PFSK-1 (cell line): ENCODE results near the gene FSHR.

Source experiments
- FOXP2 ChIP-seq: optimal IDR thresholded peaks from 2 replicates; pipeline ENCODE3; 2011; ENCODE audit warnings: borderline replicate concordance, control low read depth, inconsistent platforms; ENCODE audit not compliant: insufficient read depth; ENCODE audit errors: extremely low read length, extremely low read depth
- POLR2AphosphoS5 ChIP-seq: IDR thresholded peaks from 2 replicates; pipeline ENCODE4 v1.6.1; 2012; ENCODE audit warnings: low read depth, mild to moderate bottlenecking, control low read depth, low read length, moderate library complexity
- SIN3A ChIP-seq: IDR thresholded peaks from 2 replicates; pipeline ENCODE4 v1.6.1; 2012; ENCODE audit warnings: mild to moderate bottlenecking, low read length, moderate library complexity, borderline replicate concordance; ENCODE audit not compliant: insufficient read depth
- TAF1 ChIP-seq: IDR thresholded peaks from 2 replicates; pipeline ENCODE4 v1.6.1; 2012; ENCODE audit warnings: low read length, control low read depth, borderline replicate concordance; ENCODE audit not compliant: insufficient read depth

- TF ChIP-seq SIN3A = no peak
- TF ChIP-seq TAF1 = no peak
- no peak for TF ChIP-seq POLR2AphosphoS5
- no peak for TF ChIP-seq FOXP2
Measured at GRCh38 chr2:48938231-48938630, 216.1 kb downstream of the FSHR start.
